Endothelial cell of umbilical vein (primary cell): ENCODE results near the gene HECA.

Experiments
- CTCF ChIP-seq, 2 donors: IDR thresholded peaks; 1 replicate in 1 of 2; 2 replicates in 1 of 2; pipeline ENCODE4 v1.5.1; 2011; ENCODE audit warnings: low read length in 2 of 2, mild to moderate bottlenecking in 2 of 2, moderate library complexity in 2 of 2, control low read depth in 1 of 2, inconsistent platforms in 1 of 2, low read depth in 1 of 2; ENCODE audit not compliant: insufficient read depth in 1 of 2; ENCODE audit errors: extremely low read depth in 1 of 2
- EZH2 ChIP-seq: IDR thresholded peaks from 2 replicates; pipeline ENCODE4 v1.6.1; 2012; ENCODE audit warnings: borderline replicate concordance, low read depth, mild to moderate bottlenecking, moderate library complexity, low read length, inconsistent platforms; ENCODE audit not compliant: severe bottlenecking
- GATA2 ChIP-seq: IDR thresholded peaks from 2 replicates; pipeline ENCODE4 v1.7.0; 2011; ENCODE audit warnings: low read depth, mild to moderate bottlenecking, moderate library complexity, mixed read lengths, low read length; ENCODE audit not compliant: insufficient read length, insufficient read depth
- JUN ChIP-seq: IDR thresholded peaks from 2 replicates; pipeline ENCODE4 v1.6.1; 2011; ENCODE audit warnings: borderline replicate concordance, low read depth; ENCODE audit not compliant: insufficient read length, insufficient read depth
- MYC ChIP-seq: IDR thresholded peaks from one replicate; pipeline ENCODE4 v1.6.1; 2011; ENCODE audit warnings: mild to moderate bottlenecking, low read depth, low read length
- POLR2A ChIP-seq: IDR thresholded peaks from 2 replicates; pipeline ENCODE4 v1.6.1; 2012; ENCODE audit warnings: low read depth, mild to moderate bottlenecking, control low read depth, low read length
- POLR2AphosphoS5 ChIP-seq: IDR thresholded peaks from 2 replicates; pipeline ENCODE4 v1.6.1; 2012; ENCODE audit warnings: low read depth, mild to moderate bottlenecking, control low read depth, low read length, moderate library complexity; ENCODE audit not compliant: insufficient read depth

- TF ChIP-seq CTCF (IDR thresholded peaks at IDR 0.05; ENCODE audit: extremely low read depth in 1 of 2, insufficient read depth in 1 of 2, low read depth in 1 of 2, low read length in 2 of 2) = no peak
- TF ChIP-seq MYC = no peak
- TF ChIP-seq JUN = no peak
- TF ChIP-seq POLR2A = no peak
- no peak for TF ChIP-seq POLR2AphosphoS5
- TF ChIP-seq GATA2 = no peak
- TF ChIP-seq EZH2 = no peak
Observed at GRCh38 chr6:139164001-139164400, 29.1 kb downstream of the HECA start.
